Activated naive CD8-positive, alpha-beta T cell (primary cell): ENCODE results near the gene TNFRSF14.
A peak's percentile ranks its signal among the peaks of the same experiment; 100 is the strongest.
"Not testable (repeated sequence)": the region's sequence is repeated elsewhere in the genome, so short reads cannot be mapped to it uniquely, and the experiment has no call there.

Source experiments
- H3K27ac Mint-ChIP-seq: one replicate; pipeline ENCODE4 v1.8.0; 2021; ENCODE audit warnings: mixed read lengths
- H3K27me3 Mint-ChIP-seq: one replicate; pipeline ENCODE4 v1.8.0; 2021; ENCODE audit warnings: mixed read lengths
- H3K36me3 Mint-ChIP-seq: one replicate; pipeline ENCODE4 v1.8.0; 2021; ENCODE audit warnings: mixed read lengths
- H3K4me1 Mint-ChIP-seq: one replicate; pipeline ENCODE4 v1.8.0; 2021; ENCODE audit warnings: low read depth, mixed read lengths
- H3K4me3 Mint-ChIP-seq: one replicate; pipeline ENCODE4 v1.8.0; 2021; ENCODE audit warnings: mild to moderate bottlenecking, mixed read lengths
- H3K9me3 Mint-ChIP-seq: one replicate; pipeline ENCODE4 v1.8.0; 2021; ENCODE audit warnings: low read depth, mixed read lengths

Gene TNFRSF14

DNA sequence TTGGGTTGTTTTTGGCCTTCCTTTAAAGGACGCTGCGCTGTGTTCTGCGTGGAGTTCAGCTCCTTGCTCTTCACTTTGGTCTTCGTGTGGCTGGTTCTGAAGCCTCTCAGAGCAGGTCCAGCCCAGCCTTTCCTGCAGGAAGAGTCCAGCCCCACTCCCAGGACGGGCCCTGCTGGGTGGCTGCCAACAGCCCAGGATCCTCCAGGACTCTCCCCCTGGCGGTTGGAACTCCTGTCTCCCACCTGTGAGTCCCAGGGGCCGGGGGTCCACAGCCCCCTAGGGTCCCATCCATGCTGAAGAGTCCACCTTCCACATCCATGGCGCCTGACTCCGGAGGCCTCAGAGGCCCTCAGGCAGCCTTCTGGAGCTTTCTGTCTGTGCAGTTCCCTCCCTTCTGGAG lies 4.6 kb upstream of the TNFRSF14 start:
- not testable (repeated sequence) for H3K27ac Mint-ChIP-seq, H3K27me3 Mint-ChIP-seq, H3K9me3 Mint-ChIP-seq, H3K36me3 Mint-ChIP-seq, H3K4me3 Mint-ChIP-seq
- H3K4me1 Mint-ChIP-seq: peaks cover 30% of the 10 kb centered on the region

DNA sequence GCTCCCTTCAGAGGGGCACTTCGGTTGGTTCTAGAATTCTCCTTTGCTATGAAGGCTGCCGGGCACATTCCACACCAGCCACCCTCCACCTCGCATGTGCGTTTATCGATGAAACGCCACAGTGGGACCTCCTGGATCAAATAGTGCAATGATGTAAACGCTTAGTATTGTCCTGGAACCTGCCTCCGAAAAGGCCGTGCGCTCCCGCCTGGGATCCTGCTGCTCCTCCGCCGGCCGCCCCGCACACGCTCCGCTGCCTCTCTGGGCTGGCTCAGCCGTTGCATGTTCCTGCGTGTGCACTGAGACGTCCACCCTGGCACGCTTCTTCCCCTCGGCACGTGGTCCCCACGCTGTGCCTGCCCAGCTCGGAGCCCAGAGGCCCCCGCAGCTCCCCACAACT lies 4.0 kb upstream of the TNFRSF14 start:
- no peak overlapping the region for H3K27ac Mint-ChIP-seq
- no peaks in the 10 kb centered on the region for H3K9me3 Mint-ChIP-seq
- H3K4me1 Mint-ChIP-seq: peaks cover 28% of the 10 kb centered on the region
- no peak overlapping the region for H3K4me3 Mint-ChIP-seq
- no peaks in the 10 kb centered on the region for H3K36me3 Mint-ChIP-seq
- no peaks in the 10 kb centered on the region for H3K27me3 Mint-ChIP-seq

- H3K4me3 Mint-ChIP-seq, H3K9me3 Mint-ChIP-seq, H3K36me3 Mint-ChIP-seq, H3K27me3 Mint-ChIP-seq, H3K27ac Mint-ChIP-seq: not testable (repeated sequence)
- H3K4me1 Mint-ChIP-seq: peaks cover 24% of the 10 kb centered on the region
Measured at GRCh38 chr1:2553076-2553475, 3.1 kb upstream of the TNFRSF14 start.

DNA sequence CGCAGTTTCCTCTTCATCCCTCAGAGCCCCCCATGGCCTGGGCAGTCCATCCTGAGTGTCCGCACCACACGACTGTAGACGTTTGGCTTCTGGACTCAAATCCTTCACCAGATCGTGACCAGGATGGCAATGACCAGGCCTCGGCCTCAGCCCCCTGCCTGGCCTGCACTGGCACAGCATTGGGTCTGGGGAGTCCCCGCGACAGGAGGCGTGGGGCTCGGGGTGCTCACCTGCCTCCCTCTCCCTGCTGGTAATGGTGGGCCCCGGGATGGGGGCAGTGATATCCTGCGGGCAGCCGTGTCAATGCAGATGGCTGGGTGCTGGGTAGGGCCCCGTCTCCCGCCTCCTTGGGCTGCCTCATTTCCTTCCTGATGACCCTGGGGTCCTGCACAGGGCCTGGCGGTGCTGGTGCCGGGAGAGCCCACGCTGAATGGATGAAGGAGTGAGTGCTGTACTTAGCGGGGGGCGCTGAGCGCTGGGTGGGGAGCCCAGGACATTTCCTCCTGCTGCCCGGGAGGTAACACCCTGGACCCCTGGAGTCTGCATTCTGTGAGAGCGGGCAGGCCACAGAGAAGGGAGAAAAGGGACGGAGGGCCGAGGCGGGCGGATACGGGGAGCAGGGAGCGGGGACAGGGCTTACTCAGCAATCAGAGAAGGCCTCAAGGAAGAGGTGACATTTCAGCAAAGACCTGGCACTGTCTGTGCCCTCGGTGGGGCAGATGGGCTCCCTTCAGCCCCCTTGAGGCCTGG lies 2.1 kb upstream of the TNFRSF14 start:
- H3K9me3 Mint-ChIP-seq: no peaks in the 10 kb centered on the region
- H3K4me3 Mint-ChIP-seq: peak overlapping the region; percentile 63
- H3K36me3 Mint-ChIP-seq: no peaks in the 10 kb centered on the region
- H3K4me1 Mint-ChIP-seq: peaks cover 22% of the 10 kb centered on the region
- H3K27me3 Mint-ChIP-seq: no peaks in the 10 kb centered on the region
- H3K27ac Mint-ChIP-seq: peak overlapping the region; percentile 61

- no peaks in the 10 kb centered on the region for H3K36me3 Mint-ChIP-seq
- peaks cover 20% of the 10 kb centered on the region for H3K4me1 Mint-ChIP-seq
- H3K27ac Mint-ChIP-seq: peak overlapping the region; percentile 61
Measured at GRCh38 chr1:2554621-2555387, 1.4 kb upstream of the TNFRSF14 start.

DNA sequence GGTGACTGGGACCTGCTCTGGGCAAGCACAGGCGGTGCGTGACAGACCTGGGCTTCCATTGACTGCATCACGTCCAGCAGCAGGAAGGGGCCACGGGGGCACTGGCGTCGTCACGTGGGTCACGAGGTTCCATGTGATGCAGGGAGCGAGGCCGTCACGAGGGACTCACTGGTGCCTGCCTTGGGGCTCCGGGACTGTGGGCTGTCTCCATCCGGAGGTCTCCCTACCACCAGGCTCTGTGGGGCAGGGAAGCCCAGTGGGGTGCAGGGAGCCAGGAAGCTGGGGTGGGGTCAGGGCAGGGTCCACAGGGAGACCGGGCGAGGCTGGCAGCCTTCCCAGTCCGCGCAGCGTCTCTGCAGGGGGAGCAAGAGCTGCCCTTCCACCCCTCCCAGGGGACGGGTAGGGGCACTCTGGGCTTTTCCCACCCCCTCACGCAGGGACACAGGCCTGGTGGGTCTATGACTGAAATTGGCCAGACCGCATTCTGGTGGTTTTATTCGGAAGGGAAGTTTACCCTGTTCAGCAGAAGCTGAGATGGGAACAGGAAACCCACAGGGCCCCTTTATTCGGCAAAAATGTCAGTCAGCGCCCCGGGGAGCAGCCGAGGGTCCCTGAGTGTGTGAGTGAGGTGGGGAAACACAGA lies 416 bp upstream of the TNFRSF14 start:
- H3K4me3 Mint-ChIP-seq: peak overlapping the region; percentile 97
- H3K9me3 Mint-ChIP-seq: no peaks in the 10 kb centered on the region
- H3K27ac Mint-ChIP-seq: peak overlapping the region; percentile 98
- no peaks in the 10 kb centered on the region for H3K27me3 Mint-ChIP-seq
- H3K4me1 Mint-ChIP-seq: peaks cover 18% of the 10 kb centered on the region
- no peaks in the 10 kb centered on the region for H3K36me3 Mint-ChIP-seq

More at GRCh38 chr1:2554621-2555387, 1.4 kb upstream of the TNFRSF14 start:
- Mint-ChIP-seq H3K9me3 (no peaks in the 10 kb centered on the region), H3K27me3 (no peaks in the 10 kb centered on the region), H3K4me3 (peak overlapping the region; percentile 63)

DNA sequence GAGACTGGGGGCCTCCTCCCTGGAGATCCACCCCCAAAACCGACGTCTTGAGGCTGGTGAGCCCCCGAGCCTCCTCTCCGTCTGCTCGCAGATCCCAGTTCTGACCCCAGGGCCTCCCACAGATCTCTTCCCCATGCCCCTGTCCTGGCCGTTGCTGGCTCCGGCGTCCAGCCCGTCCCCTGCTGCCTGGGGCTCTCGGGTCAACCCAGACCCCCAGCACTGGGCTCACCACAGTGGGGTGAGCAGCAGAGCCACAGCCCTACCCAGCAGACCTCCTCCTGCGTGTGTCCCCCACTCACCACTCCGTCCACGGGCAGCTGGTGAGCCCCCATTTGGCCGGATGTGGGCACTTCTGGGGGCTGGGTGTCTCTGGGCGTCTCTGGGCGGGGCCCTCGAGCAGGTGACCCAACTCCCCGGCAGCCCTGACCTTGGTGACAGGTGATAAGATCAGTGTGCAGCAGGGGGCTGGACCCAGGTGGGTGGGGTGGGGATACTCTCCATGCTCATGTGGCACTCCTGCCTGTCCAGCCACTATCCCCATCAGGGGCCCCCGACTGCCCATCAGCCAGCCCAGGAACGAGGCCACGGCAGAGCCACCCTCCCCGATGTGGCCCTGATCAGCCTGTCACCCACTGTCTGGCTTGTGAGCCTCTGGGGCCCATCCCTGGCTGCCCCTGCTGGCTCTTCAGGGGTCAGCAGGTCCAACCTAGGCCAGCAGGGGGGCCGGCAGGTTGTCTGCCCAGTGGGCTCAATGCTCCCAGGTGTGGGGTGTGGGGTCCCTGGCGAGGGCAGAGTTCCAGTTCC lies 709 bp downstream of the TNFRSF14 start:
- Mint-ChIP-seq H3K27ac (peak overlapping the region; percentile 98), H3K27me3 (no peaks in the 10 kb centered on the region), H3K4me1 (peaks cover 19% of the 10 kb centered on the region), H3K36me3 (no peaks in the 10 kb centered on the region), H3K4me3 (peak overlapping the region; percentile 97), H3K9me3 (no peaks in the 10 kb centered on the region)

GRCh38 chr1:2557482-2558400 lies 1.6 kb downstream of the TNFRSF14 start:
- H3K4me3 Mint-ChIP-seq: peak overlapping the region; percentile 97
- H3K36me3 Mint-ChIP-seq: no peaks in the 10 kb centered on the region
- H3K27ac Mint-ChIP-seq: peak overlapping the region; percentile 81

DNA sequence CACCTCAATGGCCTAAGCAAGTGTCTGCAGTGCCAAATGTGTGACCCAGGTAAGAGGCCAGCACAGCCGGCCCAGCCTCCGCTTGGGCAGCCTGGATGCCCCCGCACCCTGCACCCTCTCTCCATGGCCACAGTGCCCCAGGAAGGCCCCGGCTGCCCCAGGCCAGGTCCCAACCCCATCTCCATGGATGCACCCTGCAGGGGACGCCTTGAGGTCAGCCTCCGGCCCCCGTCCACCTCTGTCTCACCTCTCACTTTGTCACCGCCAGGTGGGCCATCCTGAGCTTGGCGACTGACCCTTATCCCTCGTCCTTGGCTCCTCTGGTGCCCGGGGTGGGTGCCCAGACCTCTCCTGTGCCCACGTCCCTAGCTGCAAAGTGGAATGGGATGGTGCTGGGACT lies 2.2 kb downstream of the TNFRSF14 start:
- Mint-ChIP-seq H3K27ac (peak overlapping the region; percentile 81), H3K27me3 (no peaks in the 10 kb centered on the region), H3K4me3 (peak overlapping the region; percentile 65), H3K9me3 (no peaks in the 10 kb centered on the region), H3K4me1 (peaks cover 19% of the 10 kb centered on the region), H3K36me3 (no peaks in the 10 kb centered on the region)

More at GRCh38 chr1:2557482-2558400, 1.6 kb downstream of the TNFRSF14 start:
- no peaks in the 10 kb centered on the region for H3K9me3 Mint-ChIP-seq
- H3K4me1 Mint-ChIP-seq: peaks cover 19% of the 10 kb centered on the region
- H3K27me3 Mint-ChIP-seq: no peaks in the 10 kb centered on the region

DNA sequence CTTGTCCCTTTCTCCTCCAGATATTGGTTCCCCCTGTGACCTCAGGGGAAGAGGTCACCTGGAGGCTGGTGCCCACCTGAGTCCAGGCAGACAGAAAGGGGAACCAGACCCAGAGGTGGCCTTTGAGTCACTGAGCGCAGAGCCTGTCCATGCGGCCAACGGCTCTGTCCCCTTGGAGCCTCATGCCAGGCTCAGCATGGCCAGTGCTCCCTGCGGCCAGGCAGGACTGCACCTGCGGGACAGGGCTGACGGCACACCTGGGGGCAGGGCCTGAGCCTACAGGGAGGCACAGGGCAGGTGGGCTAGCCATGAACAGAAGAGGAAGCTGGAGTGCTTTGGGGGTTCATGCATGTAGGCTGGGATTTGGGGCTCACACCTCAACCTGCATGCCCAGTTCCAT lies 2.7 kb downstream of the TNFRSF14 start:
- no peaks in the 10 kb centered on the region for H3K27me3 Mint-ChIP-seq
- H3K36me3 Mint-ChIP-seq: no peaks in the 10 kb centered on the region
- H3K4me1 Mint-ChIP-seq: peaks cover 19% of the 10 kb centered on the region
- peak overlapping the region; percentile 75 for H3K27ac Mint-ChIP-seq
- no peaks in the 10 kb centered on the region for H3K9me3 Mint-ChIP-seq
- peak overlapping the region; percentile 65 for H3K4me3 Mint-ChIP-seq

DNA sequence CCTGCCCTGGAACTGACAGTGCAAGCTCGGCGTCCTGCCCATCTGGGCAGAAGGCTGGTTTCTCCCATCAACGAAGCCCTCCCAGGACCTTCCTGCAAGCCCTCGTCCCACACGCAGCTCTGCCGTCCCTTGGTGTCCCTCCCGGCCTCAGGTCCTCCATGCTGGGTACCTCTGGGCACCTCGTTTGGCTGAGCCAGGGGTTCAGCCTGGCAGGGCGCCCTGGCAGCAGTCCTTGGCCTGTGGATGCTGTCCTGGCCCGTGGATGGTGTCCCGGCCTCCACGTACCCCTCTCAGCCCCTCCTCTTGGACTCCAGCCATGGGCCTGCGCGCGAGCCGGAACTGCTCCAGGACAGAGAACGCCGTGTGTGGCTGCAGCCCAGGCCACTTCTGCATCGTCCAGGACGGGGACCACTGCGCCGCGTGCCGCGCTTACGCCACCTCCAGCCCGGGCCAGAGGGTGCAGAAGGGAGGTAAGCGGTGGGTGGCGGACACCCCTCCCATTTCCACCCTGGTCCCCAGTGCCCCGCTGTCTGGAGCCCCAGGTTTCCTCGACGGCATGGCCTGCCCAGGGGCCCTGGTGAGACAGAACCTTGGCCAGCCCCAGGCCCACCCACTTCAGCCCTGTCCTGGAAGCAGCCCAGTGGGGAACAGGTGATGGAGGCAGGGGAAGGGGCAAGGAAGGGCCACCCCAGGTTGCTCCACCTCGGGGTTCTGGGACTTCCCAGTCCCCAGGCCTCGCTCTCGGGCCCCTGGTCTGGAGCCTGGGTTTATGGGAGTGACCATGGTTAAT lies 3.5 kb downstream of the TNFRSF14 start:
- Mint-ChIP-seq H3K36me3 (no peaks in the 10 kb centered on the region), H3K4me1 (peaks cover 13% of the 10 kb centered on the region), H3K9me3 (no peaks in the 10 kb centered on the region), H3K4me3 (no peak overlapping the region), H3K27me3 (no peaks in the 10 kb centered on the region), H3K27ac (no peak overlapping the region)

DNA sequence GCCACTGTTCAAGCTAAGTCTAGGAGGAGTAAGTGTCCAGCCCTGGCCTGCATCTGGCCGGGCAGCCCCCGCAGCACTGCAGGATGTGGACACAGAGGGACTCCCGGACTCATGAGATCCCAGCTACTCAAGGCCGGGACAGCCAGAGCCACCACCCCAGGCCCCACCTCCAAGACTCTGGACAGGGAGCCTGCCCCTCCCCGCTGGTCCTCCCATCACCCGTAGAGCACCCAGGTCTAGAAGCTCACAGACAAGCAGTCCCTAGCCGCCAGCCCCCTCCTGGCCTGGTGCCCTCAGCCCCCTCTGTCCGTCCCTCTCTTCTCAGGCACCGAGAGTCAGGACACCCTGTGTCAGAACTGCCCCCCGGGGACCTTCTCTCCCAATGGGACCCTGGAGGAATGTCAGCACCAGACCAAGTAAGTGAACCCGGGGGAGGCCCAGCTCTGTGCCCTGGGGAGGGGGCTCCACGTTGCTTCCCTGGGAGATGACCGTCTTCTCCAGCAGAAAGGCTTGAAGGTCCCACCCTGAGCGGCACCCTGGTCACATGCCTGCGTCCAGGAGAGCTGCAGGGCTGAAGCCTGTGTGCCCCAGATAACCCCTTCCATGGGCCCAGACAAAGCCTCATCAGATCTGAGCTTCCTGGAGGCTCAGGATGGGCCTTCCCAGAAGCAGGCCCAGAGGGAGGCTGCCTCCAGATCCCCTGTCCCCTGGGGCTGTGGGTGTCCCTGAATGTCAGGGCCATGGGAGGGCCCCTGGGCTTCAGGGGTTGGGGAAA lies 4.3 kb downstream of the TNFRSF14 start:
- H3K9me3 Mint-ChIP-seq: no peaks in the 10 kb centered on the region
- H3K4me1 Mint-ChIP-seq: peaks cover 10% of the 10 kb centered on the region
- no peak overlapping the region for H3K4me3 Mint-ChIP-seq
- H3K27me3 Mint-ChIP-seq: no peaks in the 10 kb centered on the region
- H3K36me3 Mint-ChIP-seq: no peaks in the 10 kb centered on the region
- no peak overlapping the region for H3K27ac Mint-ChIP-seq

DNA sequence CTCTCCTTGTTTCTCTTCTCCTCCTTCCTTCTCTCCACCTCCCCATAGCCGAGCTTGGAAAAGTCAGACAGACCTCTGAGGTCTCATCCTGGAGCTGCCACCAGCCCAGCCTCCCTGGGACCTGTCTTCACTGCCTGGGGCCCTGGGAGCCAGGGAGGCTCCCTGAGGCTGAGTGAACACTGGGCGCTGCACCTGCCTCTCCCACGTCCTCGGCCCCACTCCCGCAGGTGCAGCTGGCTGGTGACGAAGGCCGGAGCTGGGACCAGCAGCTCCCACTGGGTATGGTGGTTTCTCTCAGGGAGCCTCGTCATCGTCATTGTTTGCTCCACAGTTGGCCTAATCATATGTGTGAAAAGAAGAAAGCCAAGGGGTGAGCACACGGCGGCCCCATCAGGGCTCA lies 5.3 kb downstream of the TNFRSF14 start:
- Mint-ChIP-seq H3K9me3 (no peaks in the 10 kb centered on the region), H3K27ac (peak overlapping the region; percentile 34)

More for the DNA sequence above, 5.3 kb downstream of the TNFRSF14 start:
- no peaks in the 10 kb centered on the region for H3K36me3 Mint-ChIP-seq
- H3K4me3 Mint-ChIP-seq: no peak overlapping the region
- H3K27me3 Mint-ChIP-seq: no peaks in the 10 kb centered on the region
- H3K4me1 Mint-ChIP-seq: peaks cover 8% of the 10 kb centered on the region
